HAP-1 (cell line): ENCODE measurements around the gene WDCP.

Experiments
- DNase-seq, 2 experiments: peaks; one replicate each; pipeline ENCODE4 v3.0.0-alpha.2; 2016 to 2020; ENCODE audit warnings: low spot score in 2 of 2
- H3K27me3 ChIP-seq: fragments of 250-450 bp; sonication (Bioruptor Pico); 2 replicates; pipeline ENCODE4 v1.5.1; 2020; ENCODE audit warnings: low read depth, mild to moderate bottlenecking, moderate library complexity
- H3K36me3 ChIP-seq: fragments of 250-450 bp; sonication (Bioruptor Pico); replicated peaks from 2 replicates; pipeline ENCODE4 v1.5.1; 2020; ENCODE audit warnings: mild to moderate bottlenecking
- H3K4me1 ChIP-seq: fragments of 250-450 bp; sonication (Bioruptor Pico); 2 replicates; pipeline ENCODE4 v1.5.1; 2020; ENCODE audit warnings: mild to moderate bottlenecking
- H3K4me3 ChIP-seq: fragments of 250-450 bp; sonication (Bioruptor Pico); 2 replicates; pipeline ENCODE4 v1.5.1; 2020; ENCODE audit warnings: mild to moderate bottlenecking, moderate library complexity
- H3K9me3 ChIP-seq: fragments of 250-450 bp; sonication (Bioruptor Pico); 2 replicates; pipeline ENCODE4 v1.5.1; 2020; ENCODE audit warnings: mild to moderate bottlenecking, moderate library complexity
- in situ Hi-C: fragments of 300-500 bp; cut with MboI; formaldehyde crosslinking; loops from 3 replicates; pipeline ENCODE4 v1.14.3; 2020; ENCODE audit warnings: low sequenced_read_pairs, inconsistent platforms, mixed read lengths

Gene WDCP

GRCh38 chr2:24077879-24078278, 30.7 kb upstream of the WDCP start:
- Histone ChIP-seq H3K9me3 (no peaks in the 10 kb centered on the region), H3K4me3 (no peak overlapping the region; the same call in 1 of the 2 replicates), H3K4me1 (peaks cover 3% of the 10 kb centered on the region; the same call in 1 of the 2 replicates), H3K27me3 (no peaks in the 10 kb centered on the region), H3K36me3 (peaks cover 31% of the 10 kb centered on the region)
- no peak for DNase-seq
- in situ Hi-C loops, result no loop called here

GRCh38 chr2:24077535-24077877, 30.3 kb upstream of the WDCP start:
- no peaks in the 10 kb centered on the region for H3K9me3 ChIP-seq
- in situ Hi-C loops, result no loop called here
- H3K36me3 ChIP-seq, result peaks cover 31% of the 10 kb centered on the region
- no peak for DNase-seq
- peak overlapping the region; percentile 89 for H3K4me3 ChIP-seq
- no peaks in the 10 kb centered on the region for H3K27me3 ChIP-seq
- H3K4me1 ChIP-seq, result peaks cover 3% of the 10 kb centered on the region; the same call in 1 of the 2 replicates

- Histone ChIP-seq H3K27me3 (no peaks in the 10 kb centered on the region), H3K36me3 (peaks cover 29% of the 10 kb centered on the region), H3K4me3 (peak overlapping the region; percentile 89), H3K9me3 (no peaks in the 10 kb centered on the region), H3K4me1 (peaks cover 3% of the 10 kb centered on the region; the same call in 1 of the 2 replicates)
- DNase-seq, result peak in 1 of 2 experiments; percentile 39
- in situ Hi-C loops, result no loop called here
Observed at GRCh38 chr2:24076849-24077534, 29.8 kb upstream of the WDCP start.

- in situ Hi-C loops, result no loop called here
- peaks cover 3% of the 10 kb centered on the region; the same call in 1 of the 2 replicates for H3K4me1 ChIP-seq
Observed at GRCh38 chr2:24075915-24076848, 29.0 kb upstream of the WDCP start, which contains the start of gene SF3B6. TSS of gene SF3B6 (minus strand) at chr2:24076326. CDS start at chr2:24076229, 97 bp downstream.

GRCh38 chr2:24075259-24075658, 28.1 kb upstream of the WDCP start:
- DNase-seq, result no peak
- peak overlapping the region; percentile 89 for H3K4me3 ChIP-seq

More at GRCh38 chr2:24075915-24076848, 29.0 kb upstream of the WDCP start, which contains the start of gene SF3B6:
- Histone ChIP-seq H3K9me3 (no peaks in the 10 kb centered on the region), H3K36me3 (peaks cover 23% of the 10 kb centered on the region), H3K27me3 (no peaks in the 10 kb centered on the region), H3K4me3 (peak within 1 kb of the TSS; percentile 89)
- DNase-seq, result peak; percentile 97 to 100

GRCh38 chr2:24073816-24074215, 26.6 kb upstream of the WDCP start:
- Histone ChIP-seq H3K4me3 (no peak overlapping the region), H3K4me1 (peaks cover 3% of the 10 kb centered on the region; the same call in 1 of the 2 replicates), H3K27me3 (no peaks in the 10 kb centered on the region), H3K36me3 (peaks cover 35% of the 10 kb centered on the region), H3K9me3 (no peaks in the 10 kb centered on the region)
- DNase-seq, result no peak
- in situ Hi-C loops, result no loop called here

More at GRCh38 chr2:24075259-24075658, 28.1 kb upstream of the WDCP start:
- Histone ChIP-seq H3K27me3 (no peaks in the 10 kb centered on the region), H3K36me3 (peaks cover 23% of the 10 kb centered on the region), H3K4me1 (peaks cover 3% of the 10 kb centered on the region; the same call in 1 of the 2 replicates), H3K9me3 (no peaks in the 10 kb centered on the region)
- in situ Hi-C loops, result no loop called here

- Histone ChIP-seq H3K4me3 (no peak overlapping the region), H3K9me3 (no peaks in the 10 kb centered on the region), H3K36me3 (peaks cover 47% of the 10 kb centered on the region), H3K4me1 (peaks cover 3% of the 10 kb centered on the region; the same call in 1 of the 2 replicates), H3K27me3 (no peaks in the 10 kb centered on the region)
- DNase-seq, result no peak
- in situ Hi-C loops, result no loop called here
Observed at GRCh38 chr2:24072259-24072658, 25.1 kb upstream of the WDCP start.

- Histone ChIP-seq H3K4me3 (no peak overlapping the region), H3K9me3 (no peaks in the 10 kb centered on the region), H3K36me3 (peaks cover 36% of the 10 kb centered on the region), H3K27me3 (no peaks in the 10 kb centered on the region), H3K4me1 (no peaks in the 10 kb centered on the region)
- no peak for DNase-seq
- in situ Hi-C loops, result loop anchor here (10.0 kb wide), 1 partner anchor 241 kb away; no protein-coding TSS in a partner anchor
Observed at GRCh38 chr2:24065341-24065740, 18.1 kb upstream of the WDCP start.

GRCh38 chr2:24058564-24059271, 11.5 kb upstream of the WDCP start:
- no peaks in the 10 kb centered on the region for H3K4me1 ChIP-seq
- H3K27me3 ChIP-seq, result no peaks in the 10 kb centered on the region
- no peaks in the 10 kb centered on the region for H3K9me3 ChIP-seq
- DNase-seq, result no peak
- peaks cover 1% of the 10 kb centered on the region; the same call in 1 of the 2 replicates for H3K36me3 ChIP-seq
- H3K4me3 ChIP-seq, result no peak overlapping the region
- in situ Hi-C loops, result no loop called here

- H3K27me3 ChIP-seq, result no peaks in the 10 kb centered on the region
Observed at GRCh38 chr2:24055750-24056149, 8.6 kb upstream of the WDCP start.

GRCh38 chr2:24054366-24055010, 7.3 kb upstream of the WDCP start:
- in situ Hi-C loops, result no loop called here
- Histone ChIP-seq H3K27me3 (no peaks in the 10 kb centered on the region), H3K36me3 (no peaks in the 10 kb centered on the region), H3K4me1 (peaks cover 4% of the 10 kb centered on the region), H3K4me3 (no peak overlapping the region), H3K9me3 (no peaks in the 10 kb centered on the region)
- DNase-seq, result no peak

More at GRCh38 chr2:24055750-24056149, 8.6 kb upstream of the WDCP start:
- no peaks in the 10 kb centered on the region for H3K9me3 ChIP-seq
- no peaks in the 10 kb centered on the region; the same call in 1 of the 2 replicates for H3K36me3 ChIP-seq
- H3K4me3 ChIP-seq, result no peak overlapping the region
- no peaks in the 10 kb centered on the region; the same call in 1 of the 2 replicates for H3K4me1 ChIP-seq
- DNase-seq, result no peak
- in situ Hi-C loops, result no loop called here

GRCh38 chr2:24052951-24053350, 5.8 kb upstream of the WDCP start:
- Histone ChIP-seq H3K36me3 (no peaks in the 10 kb centered on the region), H3K4me3 (no peak overlapping the region), H3K9me3 (no peaks in the 10 kb centered on the region), H3K4me1 (peaks cover 11% of the 10 kb centered on the region), H3K27me3 (no peaks in the 10 kb centered on the region)
- in situ Hi-C loops, result no loop called here
- no peak for DNase-seq

GRCh38 chr2:24051833-24052232, 4.6 kb upstream of the WDCP start:
- Histone ChIP-seq H3K4me1 (peaks cover 15% of the 10 kb centered on the region), H3K4me3 (no peak overlapping the region), H3K36me3 (no peaks in the 10 kb centered on the region), H3K9me3 (no peaks in the 10 kb centered on the region), H3K27me3 (no peaks in the 10 kb centered on the region)
- in situ Hi-C loops, result no loop called here
- DNase-seq, result no peak
